Activated CD8-positive, alpha-beta T cell treated with anti-CD3 and anti-CD28 coated beads, Interleukin-2, amount 10 ng/mL, durations not matched to agents 7 days and 5 days (primary cell): ENCODE measurements around the gene MAGI1. TPM values are rescaled to one million over a fixed set of nuclear protein-coding genes. Genes with fewer than 3 reads are reported as not detected.

ENCODE experiments used
- ATAC-seq: fragments of 150-1000 bp; cut with Tn5 transposase; one replicate; pipeline ENCODE4 v1.10.0; 2021; ENCODE audit warnings: moderate library complexity
- CTCF ChIA-PET: fragments of 350-600 bp; sonication (Branson Sonifier 250); formaldehyde crosslinking; loops from one replicate; lab custom pipeline; 2021; ENCODE audit warnings: antibody characterized with exemption; lab: Charles Lee
- POLR2A ChIA-PET: fragments of 350-600 bp; sonication (Branson Sonifier 250); formaldehyde crosslinking; loops from one replicate; lab custom pipeline; 2021; ENCODE audit warnings: antibody characterized with exemption; lab: Charles Lee
- DNase-seq: peaks from one replicate; pipeline ENCODE4 v3.0.0-alpha.2; 2020
- H3K27ac Mint-ChIP-seq: one replicate; pipeline ENCODE4 v1.8.0; 2021; ENCODE audit warnings: mild to moderate bottlenecking, mixed read lengths
- H3K27me3 Mint-ChIP-seq: one replicate; pipeline ENCODE4 v1.8.0; 2021; ENCODE audit warnings: low read depth, mixed read lengths
- H3K36me3 Mint-ChIP-seq: one replicate; pipeline ENCODE4 v1.8.0; 2021; ENCODE audit warnings: low read depth, mixed read lengths
- H3K4me1 Mint-ChIP-seq: one replicate; pipeline ENCODE4 v1.8.0; 2021; ENCODE audit warnings: low read depth, mixed read lengths
- H3K4me3 Mint-ChIP-seq: one replicate; pipeline ENCODE4 v1.8.0; 2021; ENCODE audit warnings: mild to moderate bottlenecking, mixed read lengths
- H3K9me3 Mint-ChIP-seq: one replicate; pipeline ENCODE4 v1.8.0; 2022; ENCODE audit warnings: mixed read lengths; ENCODE audit not compliant: insufficient read depth
- total RNA-seq, 2 experiments: library from RNA; stranded (reverse); gene quantifications; one replicate each; pipeline ENCODE4 v1.2.3, GENCODE V29; 2021

Gene MAGI1
- total RNA-seq, 2 experiments from 2014 or later = not detected

DNA sequence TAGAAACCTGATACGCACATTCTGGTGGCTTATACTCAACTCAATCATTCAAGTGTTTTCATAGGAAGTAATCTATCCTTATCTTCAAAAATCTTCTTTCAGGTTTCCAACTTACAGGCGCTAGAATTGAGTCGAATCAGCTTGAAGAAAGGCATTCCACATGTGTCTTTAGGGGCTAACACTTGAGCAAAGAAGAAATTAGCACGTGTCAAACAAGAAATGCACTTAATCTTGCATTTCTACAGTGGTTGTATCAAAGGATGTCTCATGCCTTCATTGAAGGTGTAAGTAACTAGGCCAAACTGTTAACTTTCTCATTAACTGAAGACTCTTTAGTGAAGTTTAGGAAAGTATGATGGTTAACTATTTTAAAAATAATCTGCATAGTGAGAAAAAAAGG is 557.6 kb downstream of the MAGI1 start:
- Mint-ChIP-seq H3K4me3 (no peak overlapping the region), H3K4me1 (no peaks in the 10 kb centered on the region), H3K27ac (no peak overlapping the region), H3K9me3 (no peaks in the 10 kb centered on the region), H3K27me3 (no peaks in the 10 kb centered on the region), H3K36me3 (no peaks in the 10 kb centered on the region)
- DNase-seq = no peak
- POLR2A ChIA-PET = no interaction called here
- ATAC-seq = no peak
- CTCF ChIA-PET = no interaction called here

DNA sequence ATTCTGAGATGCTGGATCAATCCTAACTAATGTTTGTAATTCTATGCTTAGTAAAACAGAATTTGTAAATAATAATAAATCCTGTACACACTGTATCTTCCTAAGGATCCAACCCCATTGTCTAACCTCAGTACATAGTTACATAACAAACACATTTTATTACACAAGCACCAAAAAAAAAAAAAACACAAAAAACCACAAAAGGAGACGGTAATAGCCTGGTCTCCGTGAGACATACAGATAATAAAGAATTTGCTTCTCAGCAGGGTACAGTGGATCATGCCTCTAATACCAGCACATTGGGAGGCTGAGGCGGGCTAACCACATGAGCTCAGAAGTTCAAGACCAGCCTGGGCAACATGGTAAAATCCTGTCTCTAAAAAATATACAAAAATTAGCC is 558.7 kb downstream of the MAGI1 start:
- H3K36me3 Mint-ChIP-seq = no peaks in the 10 kb centered on the region
- H3K27me3 Mint-ChIP-seq = no peaks in the 10 kb centered on the region
- H3K4me3 Mint-ChIP-seq = no peak overlapping the region
- ChIA-PET CTCF (no interaction called here), POLR2A (no interaction called here)
- ATAC-seq (no peak), DNase-seq (no peak)
- H3K9me3 Mint-ChIP-seq = no peaks in the 10 kb centered on the region
- H3K4me1 Mint-ChIP-seq = no peaks in the 10 kb centered on the region
- no peak overlapping the region for H3K27ac Mint-ChIP-seq

- DNase-seq = no peak
- CTCF ChIA-PET = no interaction called here
- Mint-ChIP-seq H3K4me1 (no peaks in the 10 kb centered on the region), H3K36me3 (no peaks in the 10 kb centered on the region), H3K9me3 (no peaks in the 10 kb centered on the region), H3K27me3 (no peaks in the 10 kb centered on the region), H3K27ac (no peak overlapping the region), H3K4me3 (no peak overlapping the region)
- no peak for ATAC-seq
- POLR2A ChIA-PET = no interaction called here
Observed at GRCh38 chr3:65478551-65479500, 559.9 kb downstream of the MAGI1 start.

DNA sequence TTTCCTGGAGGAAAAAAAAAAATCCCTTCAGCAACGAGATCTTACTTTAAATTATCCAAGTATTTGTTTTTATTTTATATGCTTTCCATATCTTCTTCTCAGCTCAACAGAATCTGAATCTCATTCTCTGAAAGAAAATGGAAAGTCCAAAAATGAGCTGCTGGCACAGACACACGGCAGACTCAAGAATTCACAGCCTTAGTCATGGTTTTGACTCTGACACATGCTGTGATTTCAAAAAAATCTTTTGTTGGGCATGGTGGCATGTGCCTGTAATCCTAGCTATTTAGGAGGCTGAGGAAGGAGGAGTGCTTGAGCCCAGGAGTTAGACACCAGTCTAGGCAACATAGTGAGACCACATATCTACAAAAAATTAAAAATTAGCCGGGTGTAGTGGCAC is 565.0 kb downstream of the MAGI1 start:
- Mint-ChIP-seq H3K27ac (no peak overlapping the region), H3K27me3 (no peaks in the 10 kb centered on the region), H3K9me3 (peaks cover 5% of the 10 kb centered on the region), H3K4me3 (no peak overlapping the region), H3K36me3 (no peaks in the 10 kb centered on the region), H3K4me1 (no peaks in the 10 kb centered on the region)
- ATAC-seq (no peak), DNase-seq (no peak)
- POLR2A ChIA-PET = no interaction called here
- CTCF ChIA-PET = no interaction called here

DNA sequence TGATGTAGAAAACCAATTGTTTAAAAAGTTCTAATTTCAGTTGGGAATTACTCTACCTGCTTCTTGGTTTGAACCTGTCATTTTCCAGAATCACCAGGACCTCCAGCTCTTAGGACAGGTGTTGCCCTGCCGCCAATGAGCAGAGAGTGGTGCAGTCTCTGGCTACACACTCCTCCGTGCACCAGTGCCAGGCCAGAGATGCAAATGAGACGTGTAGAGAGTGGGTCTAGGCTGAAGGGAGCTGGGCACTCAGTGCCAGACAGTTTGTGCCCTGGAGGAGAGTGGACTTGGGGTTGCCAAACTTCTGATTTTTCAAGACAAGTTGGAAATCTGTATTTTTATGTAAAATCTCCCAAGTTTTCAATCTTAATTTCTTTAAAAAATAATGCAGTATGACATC is 566.2 kb downstream of the MAGI1 start:
- H3K27me3 Mint-ChIP-seq = no peaks in the 10 kb centered on the region
- no peak overlapping the region for H3K27ac Mint-ChIP-seq
- CTCF ChIA-PET = no interaction called here
- DNase-seq (no peak), ATAC-seq (no peak)
- no peak overlapping the region for H3K4me3 Mint-ChIP-seq
- no peaks in the 10 kb centered on the region for H3K4me1 Mint-ChIP-seq
- POLR2A ChIA-PET = no interaction called here
- H3K36me3 Mint-ChIP-seq = no peaks in the 10 kb centered on the region
- peaks cover 13% of the 10 kb centered on the region for H3K9me3 Mint-ChIP-seq

DNA sequence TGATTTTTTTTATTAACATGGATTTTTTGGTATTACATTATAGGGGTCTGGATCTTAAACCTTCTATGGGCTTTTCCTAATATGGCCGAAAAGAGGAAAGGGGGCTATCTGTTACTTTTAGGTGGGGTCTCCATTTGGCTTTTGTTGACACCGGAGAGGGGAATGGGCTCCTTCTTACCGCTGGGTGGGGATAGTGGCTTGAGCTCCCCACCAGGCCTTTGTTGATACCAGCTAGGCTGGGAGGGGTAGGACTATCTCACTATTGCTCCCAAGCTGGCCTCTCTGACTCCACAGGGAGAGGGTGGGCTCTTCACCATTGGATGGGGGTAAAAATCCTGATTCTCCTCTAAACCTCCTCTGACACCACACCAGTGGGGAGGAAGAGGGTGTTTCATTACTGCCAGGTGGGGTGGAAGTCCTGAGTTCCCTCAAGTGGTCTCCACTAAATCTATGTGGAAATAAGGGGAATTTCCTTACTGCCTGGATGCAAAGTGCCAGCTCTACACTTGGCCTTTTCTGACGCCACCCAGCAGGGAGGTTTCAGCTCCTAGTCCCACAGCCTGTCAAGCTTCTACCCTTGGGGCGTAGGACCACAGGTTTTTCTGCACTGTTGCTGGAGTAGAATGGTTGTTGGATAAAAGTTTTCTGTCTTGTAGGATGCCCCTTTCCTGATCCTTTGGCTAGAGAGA is 572.3 kb downstream of the MAGI1 start:
- Mint-ChIP-seq H3K4me1 (no peaks in the 10 kb centered on the region), H3K27me3 (no peaks in the 10 kb centered on the region), H3K9me3 (peaks cover 13% of the 10 kb centered on the region), H3K4me3 (no peak overlapping the region), H3K27ac (no peak overlapping the region), H3K36me3 (no peaks in the 10 kb centered on the region)
- DNase-seq (no peak), ATAC-seq (no peak)
- ChIA-PET POLR2A (no interaction called here), CTCF (no interaction called here)

- Mint-ChIP-seq H3K36me3 (no peaks in the 10 kb centered on the region), H3K27ac (no peak overlapping the region), H3K9me3 (no peaks in the 10 kb centered on the region), H3K27me3 (no peaks in the 10 kb centered on the region), H3K4me3 (no peak overlapping the region), H3K4me1 (no peaks in the 10 kb centered on the region)
- ChIA-PET CTCF (no interaction called here), POLR2A (no interaction called here)
- no peak for DNase-seq
- ATAC-seq = no peak
Observed at GRCh38 chr3:65449841-65450428, 588.8 kb downstream of the MAGI1 start.

DNA sequence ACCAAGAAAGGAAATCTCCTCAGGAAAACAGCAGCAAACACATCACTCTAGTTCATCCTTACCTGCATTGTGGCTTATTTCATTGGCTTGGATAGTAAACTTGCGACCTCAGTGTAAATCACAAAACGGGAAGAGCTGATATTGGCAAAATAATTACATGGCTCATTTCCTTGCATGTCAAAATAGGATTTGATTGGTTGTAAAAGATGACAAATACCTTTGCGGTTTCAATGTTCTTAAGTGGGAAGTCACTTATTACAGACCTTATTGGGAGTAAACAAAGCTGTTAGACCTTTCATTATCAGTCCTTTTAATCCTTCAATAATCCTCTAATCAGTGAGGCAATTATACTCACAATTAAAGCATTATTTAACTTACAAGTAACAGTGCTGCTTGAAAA is 590.6 kb downstream of the MAGI1 start:
- Mint-ChIP-seq H3K36me3 (no peaks in the 10 kb centered on the region), H3K27me3 (no peaks in the 10 kb centered on the region), H3K9me3 (no peaks in the 10 kb centered on the region), H3K4me1 (no peaks in the 10 kb centered on the region), H3K27ac (no peak overlapping the region), H3K4me3 (no peak overlapping the region)
- no peak for DNase-seq
- ChIA-PET POLR2A (no interaction called here), CTCF (no interaction called here)
- no peak for ATAC-seq

- POLR2A ChIA-PET = no interaction called here
- H3K36me3 Mint-ChIP-seq = no peaks in the 10 kb centered on the region
Observed at GRCh38 chr3:65445573-65446169, 593.0 kb downstream of the MAGI1 start.

DNA sequence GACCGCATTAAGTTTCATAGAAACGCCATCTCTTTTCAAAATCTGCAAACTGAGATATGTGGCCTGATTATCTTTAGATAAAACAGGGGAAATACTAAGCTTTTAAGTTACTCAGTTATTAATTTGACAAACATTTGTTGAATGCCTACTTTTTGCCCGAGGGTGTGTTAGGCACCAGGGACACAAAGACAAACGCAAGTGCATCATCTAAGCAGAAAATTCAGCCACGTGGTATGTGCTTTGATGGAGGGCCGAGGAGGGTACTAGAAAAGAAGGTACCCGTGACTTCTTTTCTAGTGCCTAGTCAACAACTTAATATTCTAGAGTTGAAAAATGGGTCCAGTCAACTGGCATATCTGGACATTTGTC is 594.3 kb downstream of the MAGI1 start:
- Mint-ChIP-seq H3K27me3 (no peaks in the 10 kb centered on the region), H3K27ac (no peak overlapping the region), H3K9me3 (no peaks in the 10 kb centered on the region), H3K36me3 (no peaks in the 10 kb centered on the region), H3K4me3 (no peak overlapping the region), H3K4me1 (no peaks in the 10 kb centered on the region)
- no peak for ATAC-seq
- no peak for DNase-seq
- ChIA-PET CTCF (no interaction called here), POLR2A (no interaction called here)

More at GRCh38 chr3:65445573-65446169, 593.0 kb downstream of the MAGI1 start:
- no peak overlapping the region for H3K4me3 Mint-ChIP-seq
- ATAC-seq (no peak), DNase-seq (no peak)
- no peaks in the 10 kb centered on the region for H3K27me3 Mint-ChIP-seq
- no peaks in the 10 kb centered on the region for H3K9me3 Mint-ChIP-seq
- CTCF ChIA-PET = no interaction called here
- H3K4me1 Mint-ChIP-seq = no peaks in the 10 kb centered on the region
- H3K27ac Mint-ChIP-seq = no peak overlapping the region

DNA sequence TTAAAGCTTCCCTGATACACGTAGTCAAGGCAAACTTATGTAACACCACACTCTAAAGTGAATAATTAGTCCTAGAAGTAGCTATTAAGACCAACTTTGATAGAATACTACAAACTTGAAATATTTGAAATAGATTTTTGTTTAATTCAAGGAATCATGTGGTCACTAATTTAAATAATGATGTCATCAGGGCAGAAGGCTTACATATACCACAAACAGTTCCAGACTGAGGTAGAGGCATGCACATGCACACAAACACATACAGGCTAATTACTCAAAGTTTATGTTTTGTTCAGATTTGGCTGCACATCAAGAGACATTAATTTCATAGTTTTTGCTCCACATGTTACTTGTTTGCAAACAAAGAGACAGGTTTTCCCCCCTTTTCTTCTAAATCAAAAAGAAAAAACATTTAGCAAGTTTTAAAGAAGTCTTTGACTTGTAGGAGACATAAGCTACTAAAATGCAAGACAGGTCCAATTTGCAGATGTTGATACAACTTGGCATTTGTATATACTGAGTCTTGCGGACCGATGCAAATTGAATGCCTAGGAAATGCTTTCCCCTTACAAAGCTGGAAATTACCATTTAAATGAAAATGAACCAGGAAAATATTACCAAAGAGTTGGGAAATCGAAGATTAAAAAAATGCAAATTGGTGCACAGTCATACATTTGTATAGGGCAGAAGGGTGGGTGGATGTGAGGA is 594.8 kb downstream of the MAGI1 start:
- ChIA-PET CTCF (no interaction called here), POLR2A (no interaction called here)
- no peak for DNase-seq
- no peaks in the 10 kb centered on the region for H3K4me1 Mint-ChIP-seq
- H3K27ac Mint-ChIP-seq = no peak overlapping the region
- H3K9me3 Mint-ChIP-seq = no peaks in the 10 kb centered on the region
- no peak for ATAC-seq
- H3K27me3 Mint-ChIP-seq = no peaks in the 10 kb centered on the region
- H3K4me3 Mint-ChIP-seq = no peak overlapping the region
- H3K36me3 Mint-ChIP-seq = no peaks in the 10 kb centered on the region
